Uterine smooth muscle cell (primary cell): ENCODE results near the gene LMTK3. TPM values are rescaled to one million over a fixed set of nuclear protein-coding genes. Genes with fewer than 3 reads are reported as not detected.

Experiments
- total RNA-seq: library from RNA; depleted of rRNA; stranded (reverse); fragments of >200 nt; gene quantifications from 2 replicates; pipeline ENCODE4 v1.2.3, GENCODE V29; 2014

LMTK3 gene, protein sequence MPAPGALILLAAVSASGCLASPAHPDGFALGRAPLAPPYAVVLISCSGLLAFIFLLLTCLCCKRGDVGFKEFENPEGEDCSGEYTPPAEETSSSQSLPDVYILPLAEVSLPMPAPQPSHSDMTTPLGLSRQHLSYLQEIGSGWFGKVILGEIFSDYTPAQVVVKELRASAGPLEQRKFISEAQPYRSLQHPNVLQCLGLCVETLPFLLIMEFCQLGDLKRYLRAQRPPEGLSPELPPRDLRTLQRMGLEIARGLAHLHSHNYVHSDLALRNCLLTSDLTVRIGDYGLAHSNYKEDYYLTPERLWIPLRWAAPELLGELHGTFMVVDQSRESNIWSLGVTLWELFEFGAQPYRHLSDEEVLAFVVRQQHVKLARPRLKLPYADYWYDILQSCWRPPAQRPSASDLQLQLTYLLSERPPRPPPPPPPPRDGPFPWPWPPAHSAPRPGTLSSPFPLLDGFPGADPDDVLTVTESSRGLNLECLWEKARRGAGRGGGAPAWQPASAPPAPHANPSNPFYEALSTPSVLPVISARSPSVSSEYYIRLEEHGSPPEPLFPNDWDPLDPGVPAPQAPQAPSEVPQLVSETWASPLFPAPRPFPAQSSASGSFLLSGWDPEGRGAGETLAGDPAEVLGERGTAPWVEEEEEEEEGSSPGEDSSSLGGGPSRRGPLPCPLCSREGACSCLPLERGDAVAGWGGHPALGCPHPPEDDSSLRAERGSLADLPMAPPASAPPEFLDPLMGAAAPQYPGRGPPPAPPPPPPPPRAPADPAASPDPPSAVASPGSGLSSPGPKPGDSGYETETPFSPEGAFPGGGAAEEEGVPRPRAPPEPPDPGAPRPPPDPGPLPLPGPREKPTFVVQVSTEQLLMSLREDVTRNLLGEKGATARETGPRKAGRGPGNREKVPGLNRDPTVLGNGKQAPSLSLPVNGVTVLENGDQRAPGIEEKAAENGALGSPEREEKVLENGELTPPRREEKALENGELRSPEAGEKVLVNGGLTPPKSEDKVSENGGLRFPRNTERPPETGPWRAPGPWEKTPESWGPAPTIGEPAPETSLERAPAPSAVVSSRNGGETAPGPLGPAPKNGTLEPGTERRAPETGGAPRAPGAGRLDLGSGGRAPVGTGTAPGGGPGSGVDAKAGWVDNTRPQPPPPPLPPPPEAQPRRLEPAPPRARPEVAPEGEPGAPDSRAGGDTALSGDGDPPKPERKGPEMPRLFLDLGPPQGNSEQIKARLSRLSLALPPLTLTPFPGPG (N-terminal part only)
- under 0.01 and 0.37 TPM in 2 replicates for total RNA-seq

DNA sequence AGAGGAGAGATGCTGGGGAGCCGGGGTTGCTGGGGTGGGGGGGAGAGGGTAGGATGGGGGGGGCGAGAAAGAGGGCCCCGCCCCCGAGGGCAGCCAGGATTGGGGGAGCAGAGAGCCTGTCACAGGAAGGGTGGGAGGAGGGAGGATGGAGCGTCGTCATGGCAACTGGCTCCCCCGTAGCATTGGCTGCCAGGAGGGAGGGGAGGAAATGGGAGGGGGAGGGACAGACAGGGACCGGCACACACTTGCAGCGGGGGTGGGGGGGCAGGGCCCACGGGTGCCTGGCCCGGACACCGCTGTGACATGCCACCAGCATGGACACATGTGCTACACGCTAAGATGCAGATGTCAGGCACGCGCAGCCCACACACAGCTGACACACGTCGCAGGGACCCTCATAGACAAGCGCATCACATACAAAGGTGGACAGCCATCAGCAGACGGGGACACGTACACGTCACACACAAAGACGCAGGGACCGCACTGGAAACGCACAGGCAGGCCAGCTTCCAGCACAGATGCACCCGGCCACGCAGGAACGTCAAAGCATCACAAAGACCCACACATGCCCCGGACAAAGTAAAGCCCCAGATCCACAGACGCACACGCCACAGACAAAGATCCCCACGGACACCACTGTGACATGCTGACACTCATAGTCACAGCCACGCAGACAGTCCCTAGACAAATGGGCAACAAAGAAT is at the start of gene LMTK3:
TSS of gene LMTK3 (minus strand) at position 36 of the 704 bp plus-strand sequence. CDS start 259 bp downstream, outside the sequence.

DNA sequence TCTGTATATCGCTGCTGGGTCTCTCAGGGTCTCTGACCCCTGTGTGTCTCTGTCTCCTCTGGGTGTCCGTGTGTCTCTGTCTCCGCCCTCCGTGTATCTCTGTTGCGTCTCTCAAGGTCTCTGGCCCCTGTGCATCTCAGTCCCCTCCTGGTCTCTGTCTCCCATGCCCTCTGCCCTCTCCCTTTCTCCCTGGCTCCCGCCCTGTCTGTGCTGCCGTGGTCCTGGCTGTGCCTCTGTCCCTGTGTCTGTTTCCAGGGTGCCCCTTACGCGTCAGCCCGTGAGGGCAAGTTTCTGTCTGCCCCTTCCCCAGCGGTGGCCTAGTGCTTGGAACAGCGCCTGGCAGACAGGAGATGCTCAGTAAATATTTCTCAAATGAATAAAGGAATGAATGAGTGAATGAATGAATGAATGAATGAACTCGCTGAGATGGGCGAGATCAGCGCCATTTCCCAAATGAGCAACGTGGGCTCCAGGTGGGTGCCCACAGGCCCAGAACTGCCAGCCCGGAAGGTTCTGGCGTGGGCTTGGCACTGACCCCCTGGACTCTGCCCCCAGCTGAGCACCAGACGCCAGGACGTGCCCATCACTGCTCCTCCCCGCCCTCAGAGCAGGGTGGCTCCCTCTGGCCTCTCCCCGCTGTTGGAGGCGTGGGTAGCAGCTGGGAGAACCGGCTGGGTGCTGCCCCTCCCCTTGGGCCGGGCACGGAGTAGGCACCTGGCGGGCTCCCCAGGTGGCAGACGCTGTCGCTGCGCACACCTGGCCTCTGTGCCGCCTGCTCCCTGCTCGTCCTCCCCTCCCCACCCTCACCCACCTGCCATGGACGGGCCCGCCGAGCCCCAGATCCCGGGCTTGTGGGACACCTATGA is 40.0 kb upstream of the LMTK3 start, which contains the start of gene SULT2B1:
TSS of gene SULT2B1 (plus strand) at position 736 of the 866 bp plus-strand sequence. CDS start at position 817, 81 bp downstream.

DNA sequence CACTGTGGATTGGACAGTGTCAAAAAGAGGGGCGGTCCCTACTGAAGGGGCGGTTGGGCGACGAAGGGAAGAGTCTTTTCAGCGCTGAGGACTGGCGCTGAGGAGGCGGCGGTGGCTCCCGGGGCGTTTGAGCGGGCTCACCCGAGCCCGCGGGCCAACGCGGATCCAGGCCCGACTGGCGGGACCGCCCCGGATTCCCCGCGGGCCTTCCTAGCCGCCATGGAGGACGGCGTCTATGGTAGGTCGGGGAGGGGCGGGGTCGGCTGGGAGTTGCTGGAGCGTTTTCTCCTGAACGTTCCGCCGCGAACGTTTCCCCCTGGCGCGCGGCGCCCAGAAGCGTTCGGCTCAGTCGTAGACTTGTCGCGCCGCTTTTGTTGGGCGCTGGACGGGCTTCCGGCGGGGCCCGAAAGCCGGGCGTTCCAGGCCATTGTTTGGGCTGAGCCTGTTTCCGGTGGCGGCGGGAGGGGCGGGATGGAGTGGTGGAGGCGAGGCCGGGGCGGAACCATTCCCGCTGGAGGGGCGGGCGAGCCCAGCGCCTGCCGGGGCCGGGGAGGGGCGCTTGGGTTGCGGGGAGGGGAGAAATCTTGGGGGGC is 42.2 kb downstream of the LMTK3 start, which contains the start of gene CYTH2:
TSS of gene CYTH2 (plus strand) at position 81 of the 593 bp plus-strand sequence. CDS start at position 220, 139 bp downstream.

DNA sequence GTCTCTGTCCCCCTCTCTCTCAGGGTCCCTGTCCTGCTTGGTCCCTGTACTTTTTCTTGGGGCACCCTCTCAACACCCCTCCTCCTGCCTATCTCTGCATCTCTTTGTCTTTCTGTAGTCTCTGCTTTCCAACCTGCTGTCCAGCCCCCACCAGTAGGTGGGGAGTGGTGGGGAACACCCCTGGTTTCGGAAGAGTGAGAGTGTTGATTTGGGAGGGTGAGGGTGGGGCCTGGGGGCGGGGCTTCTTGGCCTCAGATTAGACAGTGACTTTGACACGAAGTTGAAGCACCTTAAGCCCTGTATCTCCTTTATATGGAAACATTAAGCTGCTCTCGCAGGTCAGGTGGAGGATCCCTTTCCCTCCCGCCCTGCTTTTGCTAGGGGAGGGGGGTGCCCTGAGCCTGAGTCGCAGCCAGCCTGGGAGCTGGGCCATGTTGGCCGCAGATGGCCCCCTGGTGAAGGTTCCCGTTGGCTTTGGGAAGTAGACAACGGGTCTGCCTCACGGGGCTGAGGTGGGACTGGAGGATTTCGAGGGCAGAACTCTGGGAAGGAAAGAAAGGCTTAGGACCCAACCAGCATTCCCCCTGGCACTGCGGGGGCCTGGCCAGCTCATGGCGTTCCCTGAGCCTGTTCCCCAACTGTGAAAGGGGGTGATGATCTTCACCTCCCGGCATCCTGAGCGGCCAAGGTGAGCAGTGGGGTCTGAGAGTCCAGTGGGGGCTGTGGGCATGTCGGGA is 56.3 kb downstream of the LMTK3 start, which contains the start of gene KCNJ14:
TSS of gene KCNJ14 (plus strand) at position 404 of the 737 bp plus-strand sequence. CDS start 6,151 bp downstream, outside the sequence.

DNA sequence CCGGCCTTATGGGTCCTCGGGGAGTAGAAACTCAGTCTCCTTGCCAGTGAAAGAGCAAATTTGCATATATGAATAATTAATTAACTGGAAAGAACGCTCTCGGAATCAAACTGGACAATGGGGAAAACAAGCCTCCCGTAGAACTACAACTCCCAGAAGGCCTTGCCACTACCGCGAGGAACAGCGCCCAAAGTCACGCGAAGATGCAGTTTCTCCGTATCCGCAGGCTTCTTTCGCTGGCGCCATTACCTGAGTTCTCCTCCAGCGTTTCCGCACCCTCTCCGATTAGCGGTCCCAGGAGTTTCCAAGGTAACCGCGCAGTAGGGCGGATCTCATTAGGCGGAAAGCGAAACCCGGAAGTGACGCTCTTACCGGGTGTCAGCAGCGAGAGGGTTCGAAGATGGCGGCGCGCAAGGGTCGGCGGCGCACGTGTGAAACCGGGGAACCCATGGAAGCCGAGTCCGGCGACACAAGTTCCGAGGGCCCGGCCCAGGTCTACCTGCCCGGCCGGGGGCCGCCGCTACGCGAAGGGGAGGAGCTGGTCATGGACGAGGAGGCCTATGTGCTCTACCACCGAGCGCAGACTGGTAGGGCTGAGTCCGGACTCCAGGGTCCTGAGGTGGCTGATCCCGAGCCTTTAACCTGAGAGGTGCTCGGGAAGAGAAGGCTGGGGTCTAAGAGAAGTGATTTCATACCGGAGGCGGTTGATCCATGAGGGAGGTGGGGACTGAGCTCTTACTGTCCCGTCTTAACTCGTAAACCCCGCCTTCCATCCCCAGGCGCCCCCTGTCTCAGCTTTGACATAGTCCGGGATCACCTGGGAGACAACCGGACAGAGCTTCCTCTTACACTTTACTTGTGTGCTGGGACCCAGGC is 65.8 kb downstream of the LMTK3 start, which contains the start of gene GRWD1:
TSS of gene GRWD1 (plus strand) at position 378 of the 876 bp plus-strand sequence. CDS start at position 401, 23 bp downstream.

Other genes with a start within 250 kb of the LMTK3 start
- gene ZNF114, start 241.8 kb downstream of the LMTK3 start, total RNA-seq, result 0.11 TPM in 1 of 2 replicates, not detected in the other
- gene EMP3, start 186.3 kb downstream of the LMTK3 start, total RNA-seq, result 67.6 and 92.0 TPM in 2 replicates
- 3.1 and 4.1 TPM in 2 replicates for gene TMEM143, start 147.9 kb downstream of the LMTK3 start, total RNA-seq
- gene SYNGR4, start 147.5 kb downstream of the LMTK3 start, total RNA-seq, result not detected in 2 replicates
- gene KDELR1, start 120.3 kb downstream of the LMTK3 start, total RNA-seq, result 36.3 and 56.2 TPM in 2 replicates
- 0.25 and 0.33 TPM in 2 replicates for gene GRIN2D, start 118.2 kb downstream of the LMTK3 start, total RNA-seq
- 28.5 and 40.9 TPM in 2 replicates for gene GRWD1, start 65.9 kb downstream of the LMTK3 start, total RNA-seq
- 0.33 and 0.37 TPM in 2 replicates for gene KCNJ14, start 56.3 kb downstream of the LMTK3 start, total RNA-seq
- 49.9 and 52.8 TPM in 2 replicates for gene CYTH2, start 42.5 kb downstream of the LMTK3 start, total RNA-seq
- gene SULT2B1, start 40.3 kb upstream of the LMTK3 start, total RNA-seq, result not detected in 2 replicates
- gene SPACA4, start 94.9 kb upstream of the LMTK3 start, total RNA-seq, result not detected in 2 replicates
- gene FAM83E, start 103.2 kb upstream of the LMTK3 start, total RNA-seq, result 0.25 and 0.77 TPM in 2 replicates
- 1,690 and 1,891 TPM in 2 replicates for gene RPL18, start 107.3 kb upstream of the LMTK3 start, total RNA-seq
- 7.4 and 8.4 TPM in 2 replicates for gene SPHK2, start 107.7 kb upstream of the LMTK3 start, total RNA-seq
- 3.9 and 7.6 TPM in 2 replicates for gene DBP, start 125.5 kb upstream of the LMTK3 start, total RNA-seq
- 0.77 and 2.1 TPM in 2 replicates for gene CA11, start 134.4 kb upstream of the LMTK3 start, total RNA-seq
- gene NTN5, start 161.2 kb upstream of the LMTK3 start, total RNA-seq, result not detected in 2 replicates
- 0.11 TPM in 1 of 2 replicates, not detected in the other for gene FUT2, start 184.1 kb upstream of the LMTK3 start, total RNA-seq
- gene MAMSTR, start 207.9 kb upstream of the LMTK3 start, total RNA-seq, result 1.1 and 1.2 TPM in 2 replicates
- 0.44 and 0.87 TPM in 2 replicates for gene RASIP1, start 228.8 kb upstream of the LMTK3 start, total RNA-seq
- gene IZUMO1, start 235.1 kb upstream of the LMTK3 start, total RNA-seq, result not detected in 2 replicates
- gene FUT1, start 240.8 kb upstream of the LMTK3 start, total RNA-seq, result 0.33 and 1.1 TPM in 2 replicates
- gene FGF21, start 243.7 kb upstream of the LMTK3 start, total RNA-seq, result not detected in 2 replicates